Thyroid gland (tissue), 4 donors: ENCODE measurements around the gene CD300C.

Experiments used
- POLR2A ChIP-seq, 2 donors: fragments of 450-650 bp; IDR thresholded peaks; one replicate each; pipeline ENCODE4 v1.6.1; 2017; ENCODE audit warnings: antibody characterized with exemption in 2 of 2, mild to moderate bottlenecking in 2 of 2, moderate library complexity in 1 of 2
- TF ChIP-seq, protein P1 (sequence below), 6 experiments: fragments of 200-600 bp in 3 of 6; fragments of 450-650 bp in 3 of 6; sonication (generic) in 3 of 6; IDR thresholded peaks; one replicate each; pipeline ENCODE4 v1.5.1; 2016 to 2019; ENCODE audit warnings: antibody characterized with exemption in 6 of 6, mild to moderate bottlenecking in 2 of 6, inconsistent platforms in 1 of 6, moderate library complexity in 1 of 6

DNA sequence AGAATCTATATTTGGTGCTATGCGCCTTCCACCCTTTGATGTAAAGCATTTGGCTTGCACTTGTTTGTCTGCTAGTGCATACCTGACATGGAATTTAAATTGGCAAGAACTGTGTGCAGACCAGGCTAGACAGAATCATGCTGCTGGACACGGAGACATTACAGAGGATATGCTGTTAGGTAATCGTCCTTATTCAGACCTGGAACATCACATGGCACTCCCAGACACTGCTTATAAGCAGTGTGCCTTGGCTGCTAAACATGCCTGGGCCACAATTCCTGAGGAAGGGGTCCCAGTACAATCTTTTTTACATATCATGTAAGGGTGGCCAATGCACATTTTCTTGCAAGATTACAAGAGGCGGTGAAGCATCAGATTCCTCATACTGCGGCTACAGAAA, 39.8 kb upstream of the CD300C start:
- TF ChIP-seq, protein P1, sequence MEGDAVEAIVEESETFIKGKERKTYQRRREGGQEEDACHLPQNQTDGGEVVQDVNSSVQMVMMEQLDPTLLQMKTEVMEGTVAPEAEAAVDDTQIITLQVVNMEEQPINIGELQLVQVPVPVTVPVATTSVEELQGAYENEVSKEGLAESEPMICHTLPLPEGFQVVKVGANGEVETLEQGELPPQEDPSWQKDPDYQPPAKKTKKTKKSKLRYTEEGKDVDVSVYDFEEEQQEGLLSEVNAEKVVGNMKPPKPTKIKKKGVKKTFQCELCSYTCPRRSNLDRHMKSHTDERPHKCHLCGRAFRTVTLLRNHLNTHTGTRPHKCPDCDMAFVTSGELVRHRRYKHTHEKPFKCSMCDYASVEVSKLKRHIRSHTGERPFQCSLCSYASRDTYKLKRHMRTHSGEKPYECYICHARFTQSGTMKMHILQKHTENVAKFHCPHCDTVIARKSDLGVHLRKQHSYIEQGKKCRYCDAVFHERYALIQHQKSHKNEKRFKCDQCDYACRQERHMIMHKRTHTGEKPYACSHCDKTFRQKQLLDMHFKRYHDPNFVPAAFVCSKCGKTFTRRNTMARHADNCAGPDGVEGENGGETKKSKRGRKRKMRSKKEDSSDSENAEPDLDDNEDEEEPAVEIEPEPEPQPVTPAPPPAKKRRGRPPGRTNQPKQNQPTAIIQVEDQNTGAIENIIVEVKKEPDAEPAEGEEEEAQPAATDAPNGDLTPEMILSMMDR (IDR thresholded peaks at IDR 0.05): no peak
- no peak for TF ChIP-seq POLR2A (IDR thresholded peaks at IDR 0.05)
